ENCODE data around the gene CHPT1.
"Not testable (repeated sequence)": the region's sequence is repeated elsewhere in the genome, so short reads cannot be mapped to it uniquely, and the experiment has no call there.

The CHPT1 gene

DNA sequence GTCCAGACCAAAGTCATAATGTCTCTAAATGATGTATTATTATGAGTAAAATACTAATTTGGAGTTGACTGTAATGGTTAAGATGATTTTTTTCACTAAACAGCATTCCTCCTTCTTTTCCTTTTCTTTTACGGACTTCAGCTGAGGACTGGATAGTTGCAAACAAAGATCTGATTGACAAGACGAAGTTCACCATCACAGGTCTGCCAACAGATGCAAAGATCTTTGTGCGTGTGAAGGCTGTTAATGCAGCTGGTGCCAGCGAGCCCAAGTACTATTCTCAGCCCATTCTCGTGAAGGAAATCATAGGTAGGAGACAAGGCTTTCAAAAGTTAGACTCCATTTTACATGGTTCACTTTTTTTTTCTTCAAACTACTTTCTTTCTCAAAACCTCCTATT, 29.8 kb upstream of the CHPT1 start:
- TF ChIP-seq ZNF384 (IDR thresholded peaks at IDR 0.05) (no peak), ELF4 (IDR thresholded peaks at IDR 0.05) (no peak), HDGF (IDR thresholded peaks at IDR 0.05; ENCODE audit: borderline replicate concordance) (no peak)
- POLR2A ChIA-PET = no interaction called here
- CTCF ChIA-PET = interaction anchor here (0.7 to 0.8 kb wide), 2 partner anchors 13 to 31 kb away, joined by 3 read pairs; no protein-coding TSS in a partner anchor
- DNase-seq (ENCODE audit: extremely low spot score) = no peak

DNA sequence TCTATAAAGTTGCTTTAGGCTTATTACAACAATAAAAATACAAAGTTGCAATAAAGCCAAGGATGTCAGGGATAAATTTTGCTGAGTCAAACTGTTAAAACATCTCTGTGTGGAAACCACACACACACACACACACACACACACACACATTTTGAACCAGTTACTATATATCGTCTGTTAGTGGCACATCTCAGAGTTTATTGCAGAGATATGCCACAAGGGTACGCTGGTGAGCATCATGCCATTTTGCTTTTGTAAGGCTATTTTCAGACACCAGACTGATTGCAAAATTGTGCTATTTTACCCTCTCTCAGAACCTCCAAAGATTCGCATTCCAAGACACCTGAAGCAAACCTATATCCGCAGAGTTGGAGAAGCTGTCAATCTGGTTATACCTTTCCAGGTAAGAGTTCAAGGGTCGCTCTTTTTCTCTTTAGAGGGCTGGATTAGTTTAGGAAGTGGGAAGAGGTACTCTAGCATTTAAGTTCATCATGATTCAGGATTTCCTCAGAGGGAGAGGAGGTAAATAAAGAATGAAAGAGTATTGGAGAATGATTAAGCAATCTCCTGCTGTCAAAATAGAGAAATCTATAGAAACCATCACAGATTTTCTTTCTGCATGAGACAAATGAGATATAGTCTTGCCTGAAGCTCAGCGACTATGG, 27.3 kb upstream of the CHPT1 start:
- CTCF ChIA-PET = interaction anchor here (0.7 kb wide), 1 partner anchor 72 kb away, joined by 3 read pairs; no protein-coding TSS in a partner anchor
- POLR2A ChIA-PET = no interaction called here
- DNase-seq (ENCODE audit: extremely low spot score) = peak; percentile 65
- TF ChIP-seq CTBP1 (IDR thresholded peaks at IDR 0.05; ENCODE audit: borderline replicate concordance) (no peak), ELF4 (IDR thresholded peaks at IDR 0.05) (no peak), FOXM1 (IDR thresholded peaks at IDR 0.05; ENCODE audit: borderline replicate concordance) (no peak), BHLHE40 (IDR thresholded peaks at IDR 0.05; ENCODE audit: borderline replicate concordance) (no peak), TARDBP (IDR thresholded peaks at IDR 0.05) (no peak), ARNT (IDR thresholded peaks at IDR 0.05) (no peak), SUZ12 (IDR thresholded peaks at IDR 0.05) (no peak), L3MBTL2 (conservative IDR thresholded peaks at IDR 0.05) (no peak), HDGF (IDR thresholded peaks at IDR 0.05; ENCODE audit: borderline replicate concordance) (no peak), FOXA1 (IDR thresholded peaks at IDR 0.05) (no peak), ZNF384 (IDR thresholded peaks at IDR 0.05) (no peak), NFRKB (IDR thresholded peaks at IDR 0.05) (no peak), SP1 (IDR thresholded peaks at IDR 0.05) (no peak), LEF1 (IDR thresholded peaks at IDR 0.05; ENCODE audit: borderline replicate concordance) (no peak), FOXK2 (IDR thresholded peaks at IDR 0.05) (no peak)

DNA sequence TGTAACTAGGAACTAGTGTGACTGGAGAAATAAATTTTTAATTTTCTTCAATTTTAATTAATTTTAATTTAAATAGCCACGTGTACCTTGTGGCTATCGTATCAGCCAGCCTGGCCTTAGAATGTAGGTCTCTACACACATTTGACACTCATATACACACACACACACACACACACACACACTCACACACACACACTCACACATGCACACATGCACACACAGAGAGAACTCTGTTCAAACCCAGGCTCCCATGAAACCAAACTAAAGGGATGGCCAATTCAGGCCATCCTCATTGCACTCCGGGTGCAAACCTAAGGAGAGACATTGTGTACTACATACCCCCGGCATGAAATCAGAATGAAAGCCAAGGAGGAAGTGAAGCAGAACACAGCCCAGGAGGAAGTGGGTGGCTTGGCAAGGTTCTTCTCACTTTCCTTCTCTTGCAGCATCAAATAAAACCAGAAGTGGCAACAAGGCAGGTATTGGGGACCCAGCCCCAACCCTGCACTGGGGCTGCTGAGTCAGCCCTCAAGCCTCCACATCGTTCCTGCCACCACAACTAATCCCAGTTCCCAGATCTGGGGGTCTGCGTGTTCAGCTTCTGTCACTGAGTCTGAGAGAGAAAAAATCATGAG, 26.2 kb upstream of the CHPT1 start:
- ChIA-PET CTCF (no interaction called here), POLR2A (no interaction called here)
- TF ChIP-seq ARNT (IDR thresholded peaks at IDR 0.05) (no peak), L3MBTL2 (conservative IDR thresholded peaks at IDR 0.05) (no peak), LEF1 (IDR thresholded peaks at IDR 0.05; ENCODE audit: borderline replicate concordance) (no peak), NFRKB (IDR thresholded peaks at IDR 0.05) (no peak), ELF4 (IDR thresholded peaks at IDR 0.05) (no peak), ZNF384 (IDR thresholded peaks at IDR 0.05) (no peak)
- TF ChIP-seq, protein P1, sequence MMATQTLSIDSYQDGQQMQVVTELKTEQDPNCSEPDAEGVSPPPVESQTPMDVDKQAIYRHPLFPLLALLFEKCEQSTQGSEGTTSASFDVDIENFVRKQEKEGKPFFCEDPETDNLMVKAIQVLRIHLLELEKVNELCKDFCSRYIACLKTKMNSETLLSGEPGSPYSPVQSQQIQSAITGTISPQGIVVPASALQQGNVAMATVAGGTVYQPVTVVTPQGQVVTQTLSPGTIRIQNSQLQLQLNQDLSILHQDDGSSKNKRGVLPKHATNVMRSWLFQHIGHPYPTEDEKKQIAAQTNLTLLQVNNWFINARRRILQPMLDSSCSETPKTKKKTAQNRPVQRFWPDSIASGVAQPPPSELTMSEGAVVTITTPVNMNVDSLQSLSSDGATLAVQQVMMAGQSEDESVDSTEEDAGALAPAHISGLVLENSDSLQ (IDR thresholded peaks at IDR 0.05) = no peak
- no peak for DNase-seq (ENCODE audit: extremely low spot score)

DNA sequence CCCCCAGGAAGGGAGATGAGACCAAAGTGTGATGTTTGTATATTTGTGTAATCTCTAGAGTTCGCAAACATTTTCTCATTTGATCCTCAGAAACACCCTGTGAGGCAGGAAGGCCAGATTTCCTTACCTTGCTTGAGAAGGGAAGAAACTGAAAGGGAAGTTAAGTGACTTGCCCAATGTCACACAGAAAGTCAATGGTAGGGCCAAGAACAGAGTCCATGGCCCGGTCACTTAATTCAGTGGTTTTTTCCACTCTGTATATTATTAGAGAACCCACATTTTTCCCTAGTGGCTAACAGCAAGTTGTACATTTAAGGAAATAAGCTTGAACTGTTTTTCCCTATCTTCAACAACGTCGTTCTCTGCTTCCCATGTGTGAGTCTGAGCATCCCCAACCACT, 25.6 kb upstream of the CHPT1 start:
- ChIA-PET POLR2A (no interaction called here), CTCF (no interaction called here)

DNA sequence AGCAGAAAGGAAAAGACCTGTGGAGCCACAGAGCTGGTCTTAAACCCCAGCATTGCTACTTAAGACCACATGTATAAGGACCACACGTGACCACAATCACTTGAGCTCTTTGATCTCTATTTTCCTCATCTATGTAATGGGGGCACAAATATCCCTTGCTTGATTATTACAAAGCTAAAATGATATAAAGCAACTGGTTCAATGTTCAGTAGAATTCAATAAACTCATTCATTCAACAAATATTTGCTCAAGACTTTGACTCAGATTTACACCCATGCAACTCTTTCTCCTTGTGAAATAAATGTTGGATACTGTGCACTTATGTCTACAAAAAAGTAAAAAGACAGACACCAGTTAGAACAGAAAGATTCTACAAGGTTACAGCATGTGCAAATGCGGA, 21.9 kb upstream of the CHPT1 start:
- ChIA-PET POLR2A (no interaction called here), CTCF (no interaction called here)
- no peak for DNase-seq (ENCODE audit: extremely low spot score)
- no peak for TF ChIP-seq FOXA1 (IDR thresholded peaks at IDR 0.05)
- TF ChIP-seq ARNT (IDR thresholded peaks at IDR 0.05) = no peak
- TF ChIP-seq ELF4 (IDR thresholded peaks at IDR 0.05) = no peak
- TF ChIP-seq BHLHE40 (IDR thresholded peaks at IDR 0.05; ENCODE audit: borderline replicate concordance) = no peak
- no peak for TF ChIP-seq ZNF384 (IDR thresholded peaks at IDR 0.05)
- no peak for TF ChIP-seq SUZ12 (IDR thresholded peaks at IDR 0.05)
- TF ChIP-seq, protein P1 (IDR thresholded peaks at IDR 0.05) = no peak
- TF ChIP-seq FOXM1 (IDR thresholded peaks at IDR 0.05; ENCODE audit: borderline replicate concordance) = no peak
- no peak for TF ChIP-seq L3MBTL2 (conservative IDR thresholded peaks at IDR 0.05)
- TF ChIP-seq HDGF (IDR thresholded peaks at IDR 0.05; ENCODE audit: borderline replicate concordance) = no peak
- TF ChIP-seq LEF1 (IDR thresholded peaks at IDR 0.05; ENCODE audit: borderline replicate concordance) = no peak
- no peak for TF ChIP-seq NFRKB (IDR thresholded peaks at IDR 0.05)
- no peak for TF ChIP-seq SP1 (IDR thresholded peaks at IDR 0.05)
- no peak for TF ChIP-seq FOXK2 (IDR thresholded peaks at IDR 0.05)
- no peak for TF ChIP-seq TARDBP (IDR thresholded peaks at IDR 0.05)
- no peak for TF ChIP-seq CTBP1 (IDR thresholded peaks at IDR 0.05; ENCODE audit: borderline replicate concordance)

More for the DNA sequence above, 25.6 kb upstream of the CHPT1 start:
- TF ChIP-seq L3MBTL2 (conservative IDR thresholded peaks at IDR 0.05) (no peak), ELF4 (IDR thresholded peaks at IDR 0.05) (no peak), SP1 (IDR thresholded peaks at IDR 0.05) (no peak), TARDBP (IDR thresholded peaks at IDR 0.05) (no peak), FOXA1 (IDR thresholded peaks at IDR 0.05) (no peak), BHLHE40 (IDR thresholded peaks at IDR 0.05; ENCODE audit: borderline replicate concordance) (no peak), NFRKB (IDR thresholded peaks at IDR 0.05) (no peak), SUZ12 (IDR thresholded peaks at IDR 0.05) (no peak), LEF1 (IDR thresholded peaks at IDR 0.05; ENCODE audit: borderline replicate concordance) (no peak), ARNT (IDR thresholded peaks at IDR 0.05) (no peak), CTBP1 (IDR thresholded peaks at IDR 0.05; ENCODE audit: borderline replicate concordance) (no peak), FOXK2 (IDR thresholded peaks at IDR 0.05) (no peak), ZNF384 (IDR thresholded peaks at IDR 0.05) (no peak), HDGF (IDR thresholded peaks at IDR 0.05; ENCODE audit: borderline replicate concordance) (no peak), FOXM1 (IDR thresholded peaks at IDR 0.05; ENCODE audit: borderline replicate concordance) (no peak)
- TF ChIP-seq, protein P1 (IDR thresholded peaks at IDR 0.05) = no peak
- no peak for DNase-seq (ENCODE audit: extremely low spot score)

DNA sequence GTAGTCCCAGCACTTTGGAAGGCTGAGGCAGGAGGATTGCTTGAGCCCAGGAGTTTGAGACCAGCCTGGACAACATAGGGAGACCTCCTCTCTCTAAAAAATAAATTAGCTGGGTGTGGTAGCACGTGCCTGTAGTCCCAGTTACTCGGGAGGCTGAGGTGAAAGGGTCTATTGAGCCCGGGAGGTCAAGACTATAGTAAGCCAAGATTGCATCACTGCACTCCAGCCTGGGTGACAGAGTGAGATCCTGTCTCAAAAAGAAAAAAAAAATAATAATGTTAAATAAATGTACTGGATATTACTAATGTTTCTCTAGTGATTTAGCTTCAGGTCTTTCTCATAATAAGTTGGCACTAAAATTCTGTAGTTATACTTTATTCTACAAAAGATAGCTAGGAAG, 20.9 kb upstream of the CHPT1 start:
- POLR2A ChIA-PET; DNase-seq (ENCODE audit: extremely low spot score); CTCF ChIA-PET: not testable (repeated sequence)
